RKO (cell line): ENCODE data around the gene CEACAM5.
"Not testable (repeated sequence)": the region's sequence is repeated elsewhere in the genome, so short reads cannot be mapped to it uniquely, and the experiment has no call there.

Experiments used
- DNase-seq: peaks from one replicate; pipeline ENCODE4 v3.0.0-alpha.2; 2016; ENCODE audit warnings: low spot score

The CEACAM5 gene

DNA sequence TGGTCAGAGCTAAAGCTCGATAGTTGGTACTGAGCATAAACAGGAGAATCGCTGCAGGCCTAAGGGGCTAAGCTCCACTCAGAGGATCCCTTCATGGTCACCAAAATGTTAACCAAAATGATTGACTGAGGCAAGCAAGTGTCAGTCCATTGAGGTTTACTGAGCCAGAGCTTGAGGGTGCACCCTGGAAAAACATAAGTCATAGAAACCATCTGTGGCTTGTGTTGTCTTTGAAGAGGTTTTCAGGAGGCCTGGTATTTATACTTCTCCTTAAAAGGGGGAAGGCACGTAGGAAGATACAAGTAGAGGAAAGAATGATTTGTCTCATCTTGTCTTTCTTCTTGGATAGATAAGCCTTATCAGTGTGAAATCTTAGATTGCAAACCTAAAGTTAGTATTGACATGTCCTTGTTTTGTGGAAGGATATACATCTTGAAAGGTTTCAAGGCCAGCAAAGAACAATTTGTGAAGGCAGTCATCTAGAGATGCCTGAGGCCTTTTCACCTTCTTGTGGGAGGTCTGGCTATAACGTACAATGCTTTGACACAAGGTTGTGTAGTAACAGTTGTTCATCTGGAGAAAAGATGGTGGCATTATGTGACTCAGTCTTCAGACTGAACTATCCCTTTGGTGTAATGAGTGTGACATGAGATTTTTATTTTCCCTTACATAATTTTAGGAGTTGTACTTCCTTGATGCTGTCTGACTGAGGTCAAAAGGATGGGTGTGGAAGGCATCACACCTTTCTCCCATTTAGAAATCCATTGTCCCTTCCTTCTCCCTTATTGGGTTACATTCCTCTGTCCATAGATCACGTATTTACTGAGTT lies 32.2 kb downstream of the CEACAM5 start:
- no peak for DNase-seq

DNA sequence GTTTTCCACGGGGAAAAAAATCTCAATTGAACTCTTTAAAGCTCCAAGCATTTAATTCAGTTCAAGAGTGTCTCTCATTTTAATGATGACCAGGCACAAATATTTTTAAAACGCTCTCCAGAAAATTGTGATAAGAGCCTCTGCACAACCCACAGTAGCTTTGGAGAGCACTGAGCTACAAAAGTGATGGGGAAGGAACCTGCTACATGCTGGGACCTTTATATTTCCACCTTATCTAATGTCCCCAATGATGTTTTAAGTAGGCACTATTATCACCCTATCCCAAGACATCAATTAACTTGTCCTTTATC lies 32.8 kb downstream of the CEACAM5 start:
- no peak for DNase-seq

DNA sequence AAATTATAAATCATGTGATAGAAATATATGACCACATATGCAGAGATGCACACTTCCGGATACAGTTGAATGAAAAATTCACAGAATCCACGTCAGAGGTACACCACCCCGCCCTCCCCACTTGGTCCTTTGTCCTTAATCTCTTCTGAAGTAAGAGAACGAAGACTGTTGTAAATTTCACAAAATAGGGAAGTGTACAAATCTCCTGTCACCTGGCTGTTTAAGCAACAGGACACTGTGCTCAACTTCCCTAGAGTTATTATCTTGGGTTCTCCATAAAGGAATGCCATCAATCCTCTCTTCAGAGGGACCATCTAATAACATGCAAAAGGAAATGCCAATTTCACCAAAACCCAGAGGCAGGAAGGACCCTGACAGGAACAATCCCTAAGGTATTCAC lies 36.4 kb downstream of the CEACAM5 start:
- DNase-seq = no peak

DNA sequence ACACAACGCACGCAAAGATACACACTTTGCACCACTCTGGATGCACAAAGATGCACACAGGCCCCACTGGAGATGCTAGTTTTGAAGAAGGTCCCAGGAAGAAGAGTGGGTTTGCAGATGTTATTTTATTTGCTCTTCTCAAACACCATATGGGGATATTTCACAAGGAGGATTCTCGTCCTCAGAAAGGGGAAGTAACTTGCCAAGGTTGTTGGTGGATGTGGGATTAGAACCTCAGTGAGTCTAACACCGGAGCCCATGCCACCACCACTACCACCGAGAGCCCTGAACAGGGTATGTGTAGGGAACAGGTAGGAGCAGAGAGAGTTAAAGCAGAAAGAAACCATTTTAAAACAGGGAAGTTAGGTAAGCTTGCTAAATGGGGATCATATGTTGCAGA lies 37.3 kb downstream of the CEACAM5 start:
- DNase-seq = no peak

DNA sequence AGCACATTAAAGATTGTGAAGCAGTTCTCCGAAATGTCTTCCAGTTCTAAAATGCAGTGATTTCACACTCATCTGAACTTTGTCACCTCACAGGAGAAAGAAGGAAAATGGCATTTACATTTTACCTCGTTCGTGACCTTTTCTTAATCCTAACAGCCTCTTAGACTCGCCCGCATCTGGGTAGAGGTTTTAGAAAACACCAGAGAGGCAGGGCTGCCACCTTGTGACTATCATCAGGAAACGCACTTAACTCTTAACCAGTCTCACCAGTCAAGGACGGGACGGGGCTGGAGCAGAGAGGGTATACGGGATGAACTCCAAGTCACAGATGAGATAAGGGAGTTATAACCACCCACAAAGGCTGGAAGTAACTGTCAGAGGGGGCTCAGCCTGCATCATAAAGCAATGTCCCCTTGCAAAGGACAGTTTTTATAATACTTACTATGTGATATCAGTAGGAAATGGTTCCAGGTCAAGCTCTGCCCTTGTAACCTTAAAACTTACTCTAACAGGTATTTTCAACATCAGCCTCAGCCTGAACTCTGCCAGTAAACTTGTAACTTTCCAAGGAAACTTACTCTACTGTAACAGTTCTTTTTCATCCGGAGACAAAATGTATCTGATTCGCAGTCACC lies 38.3 kb downstream of the CEACAM5 start:
- peak; percentile 69 for DNase-seq

GRCh38 chr19:41748012-41748411 lies 39.6 kb downstream of the CEACAM5 start:
- no peak for DNase-seq

DNA sequence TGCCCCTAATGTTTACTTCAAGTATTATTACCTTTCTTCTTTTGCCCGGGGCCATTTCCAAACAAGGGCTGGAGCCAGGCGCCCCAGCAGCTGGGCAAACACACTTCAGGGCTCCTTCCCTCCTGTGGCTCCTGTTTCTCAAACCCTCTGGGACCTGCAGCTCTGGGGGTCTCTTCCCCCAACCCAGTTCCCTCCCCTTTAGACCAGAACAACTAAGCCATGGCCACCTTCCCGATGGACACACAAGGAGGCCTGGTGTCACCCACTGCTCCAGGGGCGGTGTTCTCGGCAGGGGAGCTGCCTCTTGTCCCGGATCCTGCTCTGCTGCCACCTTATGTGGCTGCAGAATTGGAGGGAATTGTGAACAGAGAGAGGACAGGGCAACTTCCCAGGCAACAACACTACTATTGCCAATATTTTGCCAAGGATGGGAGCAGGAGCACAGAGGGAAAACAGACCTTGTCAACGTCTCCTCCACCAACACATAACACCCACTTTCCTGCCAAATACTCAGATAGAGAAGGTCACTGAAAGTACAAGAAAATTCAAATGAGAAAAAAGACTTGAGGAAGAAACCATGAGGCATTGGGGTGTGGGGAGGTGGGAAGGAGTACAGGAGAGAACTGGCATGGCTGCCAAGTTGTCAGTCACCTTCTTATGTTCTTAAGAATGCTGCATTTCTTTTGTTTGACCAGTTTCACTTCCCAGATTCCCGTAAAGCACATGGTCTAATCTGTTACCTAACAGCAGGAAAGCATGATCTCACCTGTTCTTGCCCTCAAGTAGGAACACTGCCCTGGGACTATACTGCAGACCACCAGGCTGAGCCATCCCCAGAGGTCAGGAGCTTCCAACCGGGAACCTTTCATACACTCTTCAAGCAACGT lies 42.1 kb downstream of the CEACAM5 start:
- DNase-seq = not testable (repeated sequence)

DNA sequence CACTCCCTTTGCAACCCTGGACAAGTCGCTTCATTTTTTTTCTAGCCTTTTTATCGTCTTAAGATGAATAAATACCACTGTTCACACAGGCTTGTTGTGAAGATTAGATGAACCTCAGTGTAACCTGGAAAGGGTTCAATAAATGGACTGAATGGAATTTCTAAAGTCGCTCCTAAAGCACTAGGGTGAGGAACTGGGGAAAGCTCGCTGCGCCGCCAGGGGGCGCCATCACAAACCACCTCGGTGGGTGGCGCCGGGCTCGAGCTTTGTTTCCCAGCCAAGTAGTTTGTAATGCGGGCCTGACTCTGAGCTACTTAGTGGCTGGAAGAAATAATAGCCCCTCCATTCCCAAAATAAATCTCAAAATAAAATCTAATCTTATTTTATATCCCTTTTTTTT lies 44.7 kb downstream of the CEACAM5 start:
- DNase-seq = peak; percentile 28

GRCh38 chr19:41753936-41754529 lies 45.6 kb downstream of the CEACAM5 start:
- DNase-seq = peak; percentile 35

GRCh38 chr19:41755328-41755913 lies 47.0 kb downstream of the CEACAM5 start, which contains the start of gene CEACAM6:
Gene CEACAM6, plus strand, starts transcription at chr19:41755530. Its CDS starts 109 bp downstream, at chr19:41755639.
- DNase-seq = no peak

DNA sequence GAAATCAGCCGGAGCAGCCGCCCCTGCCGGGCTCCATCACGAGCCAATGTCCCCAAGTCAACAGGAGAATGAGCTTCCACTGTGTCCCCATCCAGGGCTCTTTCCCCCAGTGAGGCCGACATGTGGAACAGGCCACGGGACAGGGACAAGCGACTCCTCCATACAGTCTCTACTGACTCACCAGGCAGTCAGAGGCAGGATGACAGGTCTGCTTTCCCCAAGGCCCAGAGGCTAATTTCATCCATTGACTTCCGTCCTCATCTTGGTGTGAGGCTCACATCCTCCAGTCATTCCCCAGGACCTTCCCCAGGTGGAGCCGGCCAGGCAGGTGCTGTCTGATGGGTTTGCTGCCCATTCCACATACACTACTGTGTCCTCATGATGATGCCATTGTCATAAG lies 50.4 kb downstream of the CEACAM5 start:
- DNase-seq = peak; percentile 29

DNA sequence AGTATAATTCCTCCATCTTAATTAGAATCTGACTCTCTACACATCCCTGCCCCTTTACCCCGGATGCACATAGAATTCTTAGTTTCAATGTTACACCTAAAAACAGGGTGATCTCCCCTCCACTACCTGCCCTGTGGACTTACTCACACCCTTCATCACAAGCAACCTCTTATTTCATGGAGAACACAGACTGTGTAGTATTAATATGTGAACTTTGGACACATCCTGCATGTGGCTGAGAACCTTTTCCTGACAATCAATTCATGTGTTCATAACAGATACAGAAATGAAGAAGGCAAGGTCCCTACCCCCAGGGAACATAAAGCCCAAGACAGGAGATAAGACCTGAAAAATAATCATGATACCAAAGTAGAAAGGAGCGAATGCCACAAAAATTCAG lies 58.7 kb downstream of the CEACAM5 start:
- no peak for DNase-seq

DNA sequence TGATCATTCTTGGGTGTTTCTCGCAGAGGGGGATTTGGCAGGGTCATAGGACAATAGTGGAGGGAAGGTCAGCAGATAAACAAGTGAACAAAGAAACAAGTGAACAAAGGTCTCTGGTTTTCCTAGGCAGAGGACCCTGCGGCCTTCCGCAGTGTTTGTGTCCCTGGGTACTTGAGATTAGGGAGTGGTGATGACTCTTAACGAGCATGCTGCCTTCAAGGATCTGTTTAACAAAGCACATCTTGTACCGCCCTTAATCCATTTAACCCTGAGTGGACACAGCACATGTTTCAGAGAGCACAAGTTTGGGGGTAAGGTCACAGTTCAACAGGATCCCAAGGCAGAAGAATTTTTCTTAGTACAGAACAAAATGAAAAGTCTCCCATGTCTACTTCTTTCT lies 59.7 kb downstream of the CEACAM5 start:
- not testable (repeated sequence) for DNase-seq

GRCh38 chr19:41769608-41770007 lies 61.2 kb downstream of the CEACAM5 start:
- DNase-seq = no peak

GRCh38 chr19:41771410-41771809 lies 63.0 kb downstream of the CEACAM5 start:
- no peak for DNase-seq

DNA sequence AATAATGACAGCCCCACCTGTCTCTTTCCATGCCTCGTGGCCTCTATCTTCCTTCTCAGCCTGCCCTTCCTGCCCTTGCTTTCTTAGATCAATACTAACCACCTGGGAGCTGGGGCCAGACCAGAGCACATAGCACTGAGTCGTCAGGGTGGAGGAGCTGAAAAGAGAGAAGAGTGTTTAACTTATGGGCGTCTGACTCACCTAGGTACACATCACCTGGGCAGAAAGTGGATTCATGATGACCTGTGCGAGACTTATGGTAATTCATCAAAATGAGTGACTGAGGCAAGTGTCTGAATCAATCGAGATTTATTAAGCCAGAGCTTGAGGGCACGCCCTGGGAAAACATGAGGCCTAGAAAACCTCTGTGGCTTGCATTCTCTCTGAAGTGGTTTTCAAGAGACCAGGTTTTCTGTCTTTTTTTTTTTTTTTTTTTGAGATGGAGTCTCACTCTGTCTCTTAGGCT lies 66.1 kb downstream of the CEACAM5 start:
- no peak for DNase-seq

- no peak for DNase-seq
These were observed 68.3 kb downstream of the CEACAM5 start for GRCh38 chr19:41776700-41777099.
